NCI-H82 (cell line): ENCODE results near the gene RAB17.
A peak's percentile ranks its signal among the peaks of the same experiment; 100 is the strongest.

Experiments used
- DNase-seq: peaks from one replicate; lab custom pipeline; 2025; lab: John Stamatoyannopoulos, UW

Gene RAB17

DNA sequence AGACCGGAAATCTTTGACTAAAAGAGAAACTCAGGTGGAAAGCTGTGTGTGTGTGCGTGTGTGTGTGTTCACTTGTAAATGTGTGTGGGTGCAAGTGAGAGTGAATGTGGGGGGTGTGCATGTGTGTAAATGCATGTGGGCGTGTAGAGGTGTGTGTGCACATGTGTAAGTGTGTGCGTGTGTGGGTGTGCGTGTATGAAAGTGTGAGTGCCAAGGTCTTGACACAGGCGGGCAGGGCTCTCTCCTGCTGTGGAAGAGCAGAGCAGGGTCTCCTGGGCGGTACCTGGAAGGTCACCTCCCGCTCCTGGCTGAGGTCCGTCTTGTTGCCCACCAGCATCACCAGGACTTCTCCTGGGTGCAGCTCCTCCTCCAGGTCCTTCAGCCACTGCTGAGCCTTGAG is 13.6 kb downstream of the RAB17 start:
- DNase-seq = no peak

DNA sequence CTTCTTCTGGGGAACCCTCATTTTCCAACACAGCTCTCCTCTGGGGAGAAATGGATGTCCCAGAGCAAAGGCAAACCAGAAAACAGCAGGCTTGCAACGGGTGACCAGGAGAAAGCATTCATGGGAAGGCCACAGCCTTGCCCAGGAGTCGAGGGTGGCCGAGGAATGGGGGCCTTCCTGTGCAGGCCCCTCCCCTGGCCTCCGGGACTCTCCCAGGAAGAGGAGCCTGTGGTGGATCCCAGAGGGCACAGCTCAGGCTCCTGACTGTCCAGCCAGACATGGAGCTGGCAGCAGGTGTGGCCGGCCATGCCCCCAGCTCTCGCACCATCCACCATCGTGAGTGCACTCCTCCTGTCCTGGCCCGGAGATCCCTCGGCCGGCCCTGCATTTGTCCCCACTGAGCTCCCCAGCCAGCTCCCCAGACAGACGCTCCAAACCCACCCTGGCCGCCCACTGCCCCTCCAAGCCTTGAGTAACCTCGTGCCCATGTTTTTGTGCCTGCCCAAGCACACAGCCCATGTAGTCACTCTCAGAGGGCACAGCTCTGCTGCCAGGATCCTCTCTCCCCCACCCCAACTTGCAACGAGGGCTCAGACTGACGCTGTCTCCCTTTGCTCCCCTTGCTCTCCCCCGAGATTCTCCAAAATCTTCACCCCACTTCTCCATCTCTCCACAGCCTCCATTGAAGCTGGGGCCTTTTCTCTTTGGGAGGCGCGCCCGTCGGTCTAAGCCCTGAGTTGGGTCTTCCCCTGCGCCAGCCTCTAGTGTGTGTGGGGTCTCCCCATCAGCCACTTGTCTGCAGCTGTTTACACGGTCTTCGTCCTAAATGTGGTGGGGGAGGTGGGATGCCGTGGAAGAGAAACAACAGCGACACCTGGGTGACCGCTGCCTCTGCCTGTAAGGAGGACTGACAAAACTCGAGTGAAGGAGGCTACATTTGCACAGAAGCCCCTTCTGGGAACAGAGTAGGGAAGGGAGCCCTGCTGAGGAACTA is 14.4 kb downstream of the RAB17 start:
- DNase-seq = no peak

GRCh38 chr2:237574894-237575868 is 15.4 kb downstream of the RAB17 start:
- no peak for DNase-seq

DNA sequence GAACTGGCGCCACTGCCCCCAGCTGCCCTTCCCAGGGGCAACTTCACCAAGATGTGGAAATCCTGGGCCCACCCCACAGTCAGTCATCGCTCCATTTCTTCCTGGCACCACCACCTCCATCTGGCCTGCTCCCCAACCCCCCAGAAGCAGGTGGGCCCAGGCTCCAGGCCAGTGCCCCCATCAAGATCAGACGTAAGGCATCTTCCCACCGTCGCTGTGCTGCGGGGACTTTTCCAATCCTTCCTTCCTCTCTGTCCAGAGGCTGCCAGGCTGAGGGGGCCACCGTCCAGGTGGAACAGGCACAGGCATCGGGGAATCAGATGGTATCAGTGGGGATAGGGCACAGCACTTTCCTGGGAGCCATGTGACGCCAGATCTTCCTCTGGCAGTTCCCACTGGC is 16.1 kb downstream of the RAB17 start:
- DNase-seq = no peak

DNA sequence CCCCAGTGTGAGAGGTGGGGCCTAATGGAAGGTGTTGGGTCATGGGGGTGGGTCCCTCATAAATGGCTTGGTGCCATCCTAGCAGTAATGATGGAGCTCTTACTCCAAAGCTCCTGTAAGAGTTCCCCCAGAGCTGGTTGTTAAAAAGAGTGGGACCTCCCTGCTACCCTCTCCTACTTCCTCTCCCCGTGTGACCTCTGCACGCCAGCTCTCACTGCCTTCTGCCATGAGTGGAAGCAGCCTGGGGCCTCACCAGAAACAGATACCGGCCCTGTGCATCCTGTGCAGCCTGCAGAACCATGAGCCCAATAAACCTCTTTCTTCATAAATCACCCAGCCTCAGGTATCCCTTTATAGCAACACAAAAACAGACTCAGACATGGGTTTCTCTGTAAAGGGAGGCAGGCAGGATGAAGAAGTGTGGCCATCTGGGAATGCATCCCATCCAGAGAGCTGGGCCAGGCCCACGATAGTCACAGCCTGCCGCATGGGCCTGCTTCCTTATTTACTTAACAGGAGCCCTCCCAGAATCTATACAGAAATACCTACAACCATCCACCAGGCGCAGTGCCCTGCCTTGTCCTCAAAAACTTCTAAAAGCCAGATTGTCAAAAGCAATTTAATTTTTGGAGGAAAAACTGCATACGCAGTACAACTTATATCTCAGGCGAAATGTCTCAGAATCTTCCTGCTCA is 16.7 kb downstream of the RAB17 start:
- DNase-seq = no peak

DNA sequence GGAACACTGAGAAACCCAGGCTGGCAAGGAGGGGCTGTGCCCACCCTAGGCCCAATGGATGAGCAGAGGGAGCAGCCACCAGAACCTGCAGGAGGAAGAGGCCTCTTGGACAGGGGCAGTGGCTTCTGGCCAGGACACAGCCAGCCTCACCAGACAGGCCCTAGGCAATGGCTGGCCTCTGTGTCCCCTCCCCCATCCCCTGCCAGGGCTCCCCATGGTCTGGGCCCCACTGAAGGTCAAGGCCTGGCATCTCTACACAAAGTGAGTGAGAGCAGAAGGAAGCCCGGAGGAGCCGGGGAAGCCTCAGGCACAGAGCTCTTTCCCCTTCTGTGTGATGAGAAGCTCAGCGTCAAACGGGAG is 17.8 kb downstream of the RAB17 start:
- no peak for DNase-seq

- DNase-seq = peak; percentile 93
Measured at GRCh38 chr2:237572021-237572741, 18.4 kb downstream of the RAB17 start.

GRCh38 chr2:237571551-237571950 is 19.0 kb downstream of the RAB17 start:
- DNase-seq = no peak

- DNase-seq = no peak
Measured at GRCh38 chr2:237570776-237571335, 19.7 kb downstream of the RAB17 start.

DNA sequence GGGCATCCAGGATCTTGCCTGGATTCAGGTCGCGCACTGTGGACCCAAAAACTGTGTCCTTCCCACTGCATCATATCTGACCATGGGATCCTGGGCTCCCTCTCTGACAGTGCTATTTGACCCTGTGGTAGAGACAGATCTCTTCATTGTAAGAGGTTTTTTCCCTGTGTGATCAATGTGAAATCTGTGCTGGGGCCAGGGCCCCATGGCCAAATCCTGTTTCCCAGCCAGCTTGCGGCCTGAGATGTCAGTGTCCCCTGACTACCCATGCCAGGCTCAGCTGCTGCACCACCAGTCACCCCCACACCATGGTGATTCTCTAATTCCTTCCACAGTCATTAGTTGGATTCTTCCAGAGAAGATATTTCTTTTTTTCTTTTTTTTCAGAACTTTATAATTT is 20.6 kb downstream of the RAB17 start:
- DNase-seq = no peak

GRCh38 chr2:237569041-237569440 is 21.5 kb downstream of the RAB17 start:
- no peak for DNase-seq

- no peak for DNase-seq
Measured at GRCh38 chr2:237568121-237568660, 22.3 kb downstream of the RAB17 start.

GRCh38 chr2:237567276-237568029 is 23.1 kb downstream of the RAB17 start:
- no peak for DNase-seq

DNA sequence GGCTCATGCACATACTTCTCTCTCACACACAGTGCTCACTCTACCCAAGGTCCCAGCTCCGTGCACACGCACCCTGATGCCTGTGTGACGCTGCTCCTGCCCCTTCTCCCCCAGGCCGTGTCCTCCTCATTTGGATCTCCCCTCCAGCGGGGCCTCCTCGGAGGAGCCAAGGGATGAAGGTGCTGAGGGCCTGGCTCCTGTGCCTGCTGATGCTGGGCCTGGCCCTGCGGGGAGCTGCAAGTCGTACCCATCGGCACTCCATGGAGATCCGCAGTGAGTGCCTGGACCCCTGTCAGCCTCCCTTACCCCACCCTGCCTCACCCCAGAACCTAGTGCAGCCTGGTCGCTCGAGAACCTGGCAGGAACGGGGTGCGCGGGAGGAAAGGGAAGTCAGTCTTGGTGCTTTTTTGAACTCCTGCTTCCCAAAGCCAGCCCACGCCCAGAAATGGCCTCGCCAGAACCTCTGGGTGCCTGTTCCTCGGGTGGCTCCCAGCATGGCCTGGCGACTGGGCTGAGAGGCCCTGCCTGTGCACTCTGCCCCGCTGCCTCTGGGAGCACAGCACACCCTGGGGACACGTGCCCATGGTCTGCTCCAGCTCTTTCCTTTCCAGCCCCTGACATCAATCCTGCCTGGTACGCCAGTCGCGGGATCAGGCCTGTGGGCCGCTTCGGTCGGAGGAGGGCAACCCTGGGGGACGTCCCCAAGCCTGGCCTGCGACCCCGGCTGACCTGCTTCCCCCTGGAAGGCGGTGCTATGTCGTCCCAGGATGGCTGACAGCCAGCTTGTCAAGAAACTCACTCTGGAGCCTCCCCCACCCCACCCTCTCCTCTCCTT is 23.9 kb downstream of the RAB17 start, which contains the start of gene PRLH:
TSS of gene PRLH (plus strand) at position 174 of the 835 bp plus-strand sequence. CDS start at position 174, 0 bp downstream.
- no peak for DNase-seq

DNA sequence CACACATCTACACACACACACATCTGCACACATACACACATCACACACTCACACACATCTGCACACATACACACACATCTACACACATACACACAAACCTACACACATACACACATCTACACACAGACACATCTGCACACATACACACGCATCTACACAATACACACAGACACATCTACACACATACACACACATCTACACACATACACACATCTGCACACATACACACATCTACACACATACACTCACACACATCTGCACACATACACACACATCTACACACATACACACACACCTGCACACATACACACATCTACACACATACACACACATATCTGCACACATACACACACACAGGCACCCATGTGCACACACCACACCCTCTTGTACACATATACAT is 24.6 kb downstream of the RAB17 start:
- no peak for DNase-seq

- DNase-seq = no peak
Measured at GRCh38 chr2:237564526-237565131, 25.9 kb downstream of the RAB17 start.

DNA sequence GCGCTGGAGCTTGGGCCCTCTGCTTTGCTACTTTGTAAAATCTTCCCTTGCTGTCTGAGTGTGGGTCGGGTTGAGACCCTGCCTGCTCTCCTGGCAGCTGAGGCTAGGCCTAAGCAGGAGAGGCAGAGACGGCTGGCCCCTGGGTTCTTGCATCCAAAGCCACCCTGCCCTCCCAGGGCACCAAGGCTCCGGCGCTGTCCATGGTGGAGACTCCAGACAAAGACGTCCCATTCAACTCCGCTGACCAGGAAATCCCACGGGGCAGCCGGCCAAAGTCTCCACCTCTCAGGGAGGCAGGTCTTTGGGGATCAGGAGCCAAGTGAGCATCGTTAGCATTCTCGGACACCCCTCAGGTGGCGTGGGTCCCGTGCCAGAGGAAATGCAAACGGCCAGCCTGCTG is 26.7 kb downstream of the RAB17 start:
- DNase-seq = no peak

DNA sequence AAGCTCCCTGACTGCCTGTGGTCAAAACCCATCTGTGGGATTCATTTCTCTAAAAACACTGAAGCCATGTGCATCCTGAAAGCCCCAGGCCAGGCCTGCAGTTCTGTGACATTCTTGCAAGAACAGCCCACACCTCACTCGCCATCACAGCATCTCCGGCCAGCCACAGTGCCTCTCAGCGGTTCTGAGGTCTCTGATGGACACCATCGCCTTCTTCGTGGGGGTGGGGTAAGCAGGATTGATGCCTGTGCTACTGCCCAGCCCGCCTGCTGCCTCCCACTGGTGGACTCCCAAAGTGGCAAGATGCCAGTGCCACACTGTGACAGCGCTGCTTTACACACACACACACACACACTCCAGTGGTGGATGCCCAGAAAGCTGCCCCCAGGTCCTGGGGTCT is 29.3 kb downstream of the RAB17 start:
- DNase-seq = no peak
